Measurements from ENCODE around the gene HCN4.

The HCN4 gene

GRCh38 chr15:73383310-73384189, 14.8 kb upstream of the HCN4 start:
- Histone ChIP-seq H3K4me3 (no peak overlapping the region), H3K27ac (no peak overlapping the region)

- H3K27ac ChIP-seq: no peak overlapping the region
- H3K4me3 ChIP-seq: no peak overlapping the region
These were observed 13.4 kb upstream of the HCN4 start for GRCh38 chr15:73382115-73382514.

- no peak overlapping the region for H3K4me3 ChIP-seq
- H3K27ac ChIP-seq: no peak overlapping the region
These were observed 11.9 kb upstream of the HCN4 start for GRCh38 chr15:73380661-73381060.

- H3K4me3 ChIP-seq: no peak overlapping the region
- no peak overlapping the region for H3K27ac ChIP-seq
These were observed 9.3 kb upstream of the HCN4 start for GRCh38 chr15:73378089-73378488.

- no peak overlapping the region for H3K27ac ChIP-seq
- H3K4me3 ChIP-seq: no peak overlapping the region
These were observed 7.1 kb upstream of the HCN4 start for GRCh38 chr15:73375755-73376305.

- no peak overlapping the region for H3K27ac ChIP-seq
These were observed 6.3 kb upstream of the HCN4 start for GRCh38 chr15:73375012-73375411.

GRCh38 chr15:73374604-73375003, 5.8 kb upstream of the HCN4 start:
- Histone ChIP-seq H3K27ac (no peak overlapping the region), H3K4me3 (no peak overlapping the region)

More at GRCh38 chr15:73375012-73375411, 6.3 kb upstream of the HCN4 start:
- no peak overlapping the region for H3K4me3 ChIP-seq

GRCh38 chr15:73373221-73373620, 4.5 kb upstream of the HCN4 start:
- no peak overlapping the region for H3K4me3 ChIP-seq
- H3K27ac ChIP-seq: no peak overlapping the region

GRCh38 chr15:73371812-73372211, 3.1 kb upstream of the HCN4 start:
- H3K27ac ChIP-seq: no peak overlapping the region

GRCh38 chr15:73370151-73370550, 1.4 kb upstream of the HCN4 start:
- H3K27ac ChIP-seq: no peak overlapping the region
- no peak overlapping the region for H3K4me3 ChIP-seq

More at GRCh38 chr15:73371812-73372211, 3.1 kb upstream of the HCN4 start:
- H3K4me3 ChIP-seq: no peak overlapping the region

GRCh38 chr15:73369154-73369694, 466 bp upstream of the HCN4 start:
- no peak overlapping the region for H3K27ac ChIP-seq
- H3K4me3 ChIP-seq: peak overlapping the region in 2 of 7 experiments; percentile 32 to 37

GRCh38 chr15:73367624-73368300, 996 bp downstream of the HCN4 start:
- Histone ChIP-seq H3K27ac (no peak overlapping the region), H3K4me3 (peak overlapping the region in 5 of 7 experiments; percentile 18 to 37 (median 24))

GRCh38 chr15:73366766-73367623, 1.8 kb downstream of the HCN4 start:
- Histone ChIP-seq H3K4me3 (no peak overlapping the region), H3K27ac (no peak overlapping the region)

- Histone ChIP-seq H3K27ac (no peak overlapping the region), H3K4me3 (no peak overlapping the region)
These were observed 4.7 kb downstream of the HCN4 start for GRCh38 chr15:73364070-73364469.

GRCh38 chr15:73362900-73363299, 5.9 kb downstream of the HCN4 start:
- no peak overlapping the region for H3K4me3 ChIP-seq
- no peak overlapping the region for H3K27ac ChIP-seq

GRCh38 chr15:73361337-73361736, 7.4 kb downstream of the HCN4 start:
- no peak overlapping the region for H3K27ac ChIP-seq
- H3K4me3 ChIP-seq: no peak overlapping the region

GRCh38 chr15:73359651-73360050, 9.1 kb downstream of the HCN4 start:
- H3K4me3 ChIP-seq: no peak overlapping the region
- no peak overlapping the region for H3K27ac ChIP-seq

- H3K4me3 ChIP-seq: no peak overlapping the region
- H3K27ac ChIP-seq: no peak overlapping the region
These were observed 10.6 kb downstream of the HCN4 start for GRCh38 chr15:73357999-73358665.

GRCh38 chr15:73355612-73356265, 13.0 kb downstream of the HCN4 start:
- Histone ChIP-seq H3K4me3 (no peak overlapping the region), H3K27ac (no peak overlapping the region)

Data from skin epidermis (tissue), 12 donors.